Esophagus squamous epithelium (tissue), 4 donors: ENCODE data around the gene CFAP99.

ENCODE experiments used
- POLR2A ChIP-seq, 4 donors: fragments of 450-650 bp; IDR thresholded peaks; one replicate each; pipeline ENCODE4 v1.6.1; 2017; ENCODE audit warnings: antibody characterized with exemption in 4 of 4, mild to moderate bottlenecking in 4 of 4, moderate library complexity in 3 of 4
- TF ChIP-seq, protein P1 (sequence below), 6 experiments: fragments of 450-650 bp in 4 of 6; fragments of 200-600 bp in 2 of 6; sonication (generic) in 2 of 6; IDR thresholded peaks; one replicate each; pipeline ENCODE4 v1.5.1; 2016 to 2019; ENCODE audit warnings: antibody characterized with exemption in 6 of 6, mild to moderate bottlenecking in 4 of 6, moderate library complexity in 4 of 6

DNA sequence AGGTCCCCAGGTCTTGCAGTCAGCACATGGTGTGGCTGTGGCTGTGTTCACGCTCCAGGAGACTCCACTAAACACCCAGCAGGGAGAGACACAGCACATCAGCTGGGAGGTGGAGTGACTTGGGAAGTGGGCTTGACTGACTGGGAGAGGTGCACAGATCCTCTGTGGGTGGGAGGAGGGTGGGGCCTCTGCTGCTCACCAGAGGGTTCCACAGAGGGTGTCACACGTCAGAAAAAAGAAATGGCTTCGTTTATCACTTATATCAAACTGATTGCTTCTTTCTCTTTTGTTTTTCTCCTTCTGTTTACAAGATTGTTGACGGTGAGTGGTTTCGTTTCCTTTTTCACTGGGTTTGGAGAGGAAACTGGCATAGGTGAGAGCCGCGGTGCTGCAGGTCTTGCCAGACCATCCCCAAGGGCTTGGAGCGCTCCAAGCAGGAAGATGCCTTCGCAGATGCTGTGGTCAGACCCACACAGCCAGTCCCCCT, 92.9 kb downstream of the CFAP99 start:
- TF ChIP-seq, protein P1, sequence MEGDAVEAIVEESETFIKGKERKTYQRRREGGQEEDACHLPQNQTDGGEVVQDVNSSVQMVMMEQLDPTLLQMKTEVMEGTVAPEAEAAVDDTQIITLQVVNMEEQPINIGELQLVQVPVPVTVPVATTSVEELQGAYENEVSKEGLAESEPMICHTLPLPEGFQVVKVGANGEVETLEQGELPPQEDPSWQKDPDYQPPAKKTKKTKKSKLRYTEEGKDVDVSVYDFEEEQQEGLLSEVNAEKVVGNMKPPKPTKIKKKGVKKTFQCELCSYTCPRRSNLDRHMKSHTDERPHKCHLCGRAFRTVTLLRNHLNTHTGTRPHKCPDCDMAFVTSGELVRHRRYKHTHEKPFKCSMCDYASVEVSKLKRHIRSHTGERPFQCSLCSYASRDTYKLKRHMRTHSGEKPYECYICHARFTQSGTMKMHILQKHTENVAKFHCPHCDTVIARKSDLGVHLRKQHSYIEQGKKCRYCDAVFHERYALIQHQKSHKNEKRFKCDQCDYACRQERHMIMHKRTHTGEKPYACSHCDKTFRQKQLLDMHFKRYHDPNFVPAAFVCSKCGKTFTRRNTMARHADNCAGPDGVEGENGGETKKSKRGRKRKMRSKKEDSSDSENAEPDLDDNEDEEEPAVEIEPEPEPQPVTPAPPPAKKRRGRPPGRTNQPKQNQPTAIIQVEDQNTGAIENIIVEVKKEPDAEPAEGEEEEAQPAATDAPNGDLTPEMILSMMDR (IDR thresholded peaks at IDR 0.05): no peak
- no peak for TF ChIP-seq POLR2A (IDR thresholded peaks at IDR 0.05)
